Natural killer cell (primary cell): Measurements from ENCODE around the gene EXOG. TPM values are rescaled to one million over a fixed set of nuclear protein-coding genes. Genes with fewer than 3 reads are reported as not detected.

Experiments
- ATAC-seq, 3 donors: fragments of 150-1000 bp in 2 of 3; fragments of 200-7000 bp in 1 of 3; cut with Tn5 transposase; 1 replicate in 1 of 3; 2 replicates in 2 of 3; pipeline ENCODE4 v1.10.0; 2021; ENCODE audit warnings: mild to moderate bottlenecking in 2 of 3, moderate library complexity in 2 of 3
- DNase-seq, 2 donors: peaks; one replicate each; pipeline versions ENCODE4 v3.0.0 to v3.0.0-alpha.2; 2013 to 2021; ENCODE audit warnings: mixed read lengths in 1 of 2
- H3K27ac ChIP-seq: one replicate; pipeline ENCODE4 v1.5.1; 2013; ENCODE audit warnings: mild to moderate bottlenecking, low read length
- H3K27me3 ChIP-seq: one replicate; pipeline ENCODE4 v1.6.1; 2013; ENCODE audit warnings: low read length; ENCODE audit not compliant: control insufficient read depth, insufficient read depth
- H3K36me3 ChIP-seq: one replicate; pipeline ENCODE4 v1.6.1; 2013; ENCODE audit warnings: low read length; ENCODE audit not compliant: control insufficient read depth, insufficient read depth
- H3K4me1 ChIP-seq: one replicate; pipeline ENCODE4 v1.6.1; 2013; ENCODE audit warnings: low read length; ENCODE audit not compliant: control insufficient read depth, insufficient read depth
- H3K4me3 ChIP-seq: one replicate; pipeline ENCODE4 v1.5.1; 2013; ENCODE audit warnings: low read length
- H3K9me3 ChIP-seq: one replicate; pipeline ENCODE4 v1.6.1; 2013; ENCODE audit warnings: low read length; ENCODE audit not compliant: control insufficient read depth, insufficient read depth
- H3K27ac Mint-ChIP-seq, 2 donors: one replicate each; pipeline ENCODE4 v1.8.0; 2022; ENCODE audit warnings: mild to moderate bottlenecking in 2 of 2, mixed read lengths in 2 of 2, moderate library complexity in 1 of 2
- H3K27me3 Mint-ChIP-seq, 2 donors: one replicate each; pipeline ENCODE4 v1.8.0; 2022; ENCODE audit warnings: low read depth in 2 of 2, mixed read lengths in 2 of 2
- H3K36me3 Mint-ChIP-seq: one replicate; pipeline ENCODE4 v1.8.0; 2022; ENCODE audit warnings: mixed read lengths
- H3K4me1 Mint-ChIP-seq, 2 donors: one replicate each; pipeline ENCODE4 v1.8.0; 2022; ENCODE audit warnings: mixed read lengths in 2 of 2
- H3K4me3 Mint-ChIP-seq: one replicate; pipeline ENCODE4 v1.8.0; 2022; ENCODE audit warnings: mild to moderate bottlenecking, moderate library complexity, mixed read lengths
- H3K9me3 Mint-ChIP-seq, 2 donors: one replicate each; pipeline ENCODE4 v1.8.0; 2022; ENCODE audit warnings: mixed read lengths in 2 of 2
- CTCF ChIP-seq: fragments of 200-600 bp; IDR thresholded peaks from one replicate; pipeline ENCODE4 v1.8.0; 2022; ENCODE audit warnings: antibody characterized with exemption
- WGBS: methylation state at CpG from one replicate; pipeline ENCODE4 v1.1.7; 2013; ENCODE audit warnings: missing lambda C conversion rate; ENCODE audit not compliant: insufficient coverage; 5-methylcytosine and 5-hydroxymethylcytosine counted together
- intact Hi-C: fragments of 100-400 bp; cut with micrococcal nuclease; formaldehyde crosslinking; loops from one replicate; pipeline ENCODE4 v1.14.2; 2022
- total RNA-seq, 4 donors: library from RNA; stranded (reverse); fragments of 120-200 nt in 1 of 4; gene quantifications; one replicate each; pipeline versions ENCODE4 v1.2.3 to v1.2.4, GENCODE V29; 2013 to 2022

The EXOG gene
- total RNA-seq, 3 donors from 2014 or later (not counting 1 experiment from before 2014, with no cell fraction given), result 27.3 to 34.5 (median 30.5) TPM

DNA sequence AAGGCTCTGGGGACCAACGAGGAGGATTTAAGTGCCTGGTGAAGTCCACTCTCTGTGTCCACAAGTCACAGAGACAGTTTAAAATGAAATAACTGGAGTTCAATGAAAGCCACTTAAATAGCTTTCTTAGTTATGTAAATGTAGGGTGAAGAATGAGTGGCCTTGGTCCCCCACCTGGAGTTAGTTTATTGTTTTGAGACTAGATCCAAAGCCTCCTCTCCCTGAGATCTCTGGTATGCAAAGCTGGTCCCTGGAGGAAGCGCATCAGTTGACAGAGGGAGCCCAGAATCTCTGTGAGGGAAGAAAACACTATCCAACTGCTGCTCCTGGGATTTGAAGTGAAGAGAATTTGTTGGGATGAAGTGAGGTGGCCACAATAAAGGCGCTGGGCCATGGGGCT, 40.5 kb downstream of the EXOG start:
- Histone ChIP-seq H3K9me3 (no peaks in the 10 kb centered on the region), H3K27ac (no peak overlapping the region), H3K4me1 (no peaks in the 10 kb centered on the region), H3K27me3 (no peaks in the 10 kb centered on the region), H3K36me3 (peaks cover 3% of the 10 kb centered on the region), H3K4me3 (no peak overlapping the region)
- ATAC-seq (no peak), DNase-seq (no peak)
- H3K4me3 Mint-ChIP-seq, result no peak overlapping the region
- H3K4me1 Mint-ChIP-seq, result peaks cover 5 to 16% of the 10 kb centered on the region in 2 donors
- peaks cover 12% of the 10 kb centered on the region for H3K36me3 Mint-ChIP-seq
- H3K27me3 Mint-ChIP-seq, result no peaks in the 10 kb centered on the region
- TF ChIP-seq CTCF, result no peak
- intact Hi-C loops, result no loop called here
- peak overlapping the region in 1 of 2 donors; percentile 4 for H3K27ac Mint-ChIP-seq
- no peaks in the 10 kb centered on the region for H3K9me3 Mint-ChIP-seq
- WGBS, result 95% methylated on average over 3 of the region's 3 CpGs

GRCh38 chr3:38538773-38539353, 42.7 kb downstream of the EXOG start:
- H3K27ac Mint-ChIP-seq, result no peak overlapping the region
- WGBS, result 98% methylated on average over 8 of the region's 8 CpGs
- no peak for ATAC-seq

DNA sequence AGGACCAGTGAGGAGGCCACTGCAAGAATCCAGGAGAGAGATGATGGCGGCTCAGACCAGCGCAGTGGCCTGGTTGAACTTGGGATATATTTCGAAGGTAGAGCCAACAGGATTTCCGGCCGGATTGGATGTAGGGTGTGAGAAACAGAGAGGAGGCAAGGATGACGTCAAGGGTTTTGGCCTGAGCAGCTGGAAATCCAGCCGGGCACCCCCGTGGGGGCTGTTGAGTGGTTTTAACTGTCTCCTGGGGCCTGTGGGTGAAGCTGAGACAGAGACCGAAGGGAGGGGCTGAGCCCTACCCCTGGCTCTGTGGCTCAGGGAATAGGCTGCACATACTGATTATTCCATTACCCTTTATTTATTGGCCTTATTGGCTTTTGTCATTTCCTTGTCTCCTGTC, 45.7 kb downstream of the EXOG start:
- intact Hi-C loops, result no loop called here
- Histone ChIP-seq H3K9me3 (no peaks in the 10 kb centered on the region), H3K27ac (no peak overlapping the region), H3K36me3 (no peaks in the 10 kb centered on the region), H3K4me1 (no peaks in the 10 kb centered on the region), H3K27me3 (no peaks in the 10 kb centered on the region), H3K4me3 (no peak overlapping the region)
- H3K36me3 Mint-ChIP-seq, result no peaks in the 10 kb centered on the region
- TF ChIP-seq CTCF, result no peak
- ATAC-seq (no peak), DNase-seq (no peak)
- H3K4me3 Mint-ChIP-seq, result no peak overlapping the region
- H3K27ac Mint-ChIP-seq, result no peak overlapping the region
- no peaks in the 10 kb centered on the region for H3K27me3 Mint-ChIP-seq
- WGBS, result 88% methylated on average over 9 of the region's 9 CpGs
- no peaks in the 10 kb centered on the region for H3K9me3 Mint-ChIP-seq
- H3K4me1 Mint-ChIP-seq, result no peaks in the 10 kb centered on the region

More at GRCh38 chr3:38538773-38539353, 42.7 kb downstream of the EXOG start:
- Histone ChIP-seq H3K27me3 (no peaks in the 10 kb centered on the region), H3K36me3 (no peaks in the 10 kb centered on the region), H3K27ac (no peak overlapping the region), H3K4me1 (no peaks in the 10 kb centered on the region), H3K4me3 (no peak overlapping the region), H3K9me3 (no peaks in the 10 kb centered on the region)
- peaks cover 12% of the 10 kb centered on the region for H3K36me3 Mint-ChIP-seq
- H3K9me3 Mint-ChIP-seq, result no peaks in the 10 kb centered on the region
- no peak overlapping the region for H3K4me3 Mint-ChIP-seq
- no peaks in the 10 kb centered on the region for H3K27me3 Mint-ChIP-seq
- peaks cover 0 to 4% of the 10 kb centered on the region in 2 donors for H3K4me1 Mint-ChIP-seq
- no peak for DNase-seq
- intact Hi-C loops, result no loop called here
- TF ChIP-seq CTCF, result no peak
